ENCODE results near the gene ANKAR. TPM values are rescaled to one million over a fixed set of nuclear protein-coding genes. Genes with fewer than 3 reads are reported as not detected.
A peak's percentile ranks its signal among the peaks of the same experiment; 100 is the strongest.
"Not testable (repeated sequence)": the region's sequence is repeated elsewhere in the genome, so short reads cannot be mapped to it uniquely, and the experiment has no call there.

ANKAR gene
- total RNA-seq, 2 donors from 2014 or later = 4.2 to 4.4 TPM

DNA sequence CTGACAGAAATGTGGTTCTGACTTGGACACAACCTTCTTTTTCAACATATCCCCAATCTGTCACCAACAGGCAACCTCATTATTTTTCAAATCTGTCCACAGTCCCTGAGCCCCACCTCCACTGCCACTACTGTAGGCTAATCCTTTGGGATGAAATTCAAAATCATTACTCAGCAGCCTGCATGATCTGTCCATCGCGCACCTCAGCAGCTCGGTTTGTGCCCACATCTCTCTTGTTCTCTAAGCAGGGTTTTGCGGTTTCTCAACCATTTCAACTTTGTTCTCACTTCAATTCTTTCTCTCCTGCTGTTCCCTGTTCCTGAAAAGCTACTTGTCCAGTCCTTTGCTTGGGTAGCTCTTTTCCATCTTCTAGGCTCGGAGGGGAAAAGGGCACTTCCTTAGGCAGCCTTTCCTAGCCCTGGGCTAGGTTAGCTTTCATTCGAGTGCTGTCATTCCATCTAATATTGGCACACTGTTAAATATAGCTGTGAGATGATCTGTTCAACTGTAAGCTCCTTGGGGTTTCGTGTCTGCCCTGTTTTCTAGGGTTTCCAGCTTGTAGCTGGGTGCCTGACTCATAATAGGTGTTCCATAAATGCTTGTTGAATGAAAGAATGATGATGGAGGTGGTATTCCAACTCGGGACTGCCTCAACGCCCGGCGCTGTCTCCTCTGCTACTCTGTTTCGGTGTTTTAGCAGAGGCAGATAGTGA lies 653 bp upstream of the ANKAR start:
- Mint-ChIP-seq H3K27ac (peak overlapping the region; percentile 98), H3K36me3 (ENCODE audit: low read depth) (peaks cover 53% of the 10 kb centered on the region), H3K4me1 (peaks cover 21% of the 10 kb centered on the region), H3K4me3 (peak overlapping the region; percentile 95), H3K9me3 (peaks cover 6% of the 10 kb centered on the region), H3K27me3 (no peaks in the 10 kb centered on the region)
- peak; percentile 57 for ATAC-seq (replicated peaks)

DNA sequence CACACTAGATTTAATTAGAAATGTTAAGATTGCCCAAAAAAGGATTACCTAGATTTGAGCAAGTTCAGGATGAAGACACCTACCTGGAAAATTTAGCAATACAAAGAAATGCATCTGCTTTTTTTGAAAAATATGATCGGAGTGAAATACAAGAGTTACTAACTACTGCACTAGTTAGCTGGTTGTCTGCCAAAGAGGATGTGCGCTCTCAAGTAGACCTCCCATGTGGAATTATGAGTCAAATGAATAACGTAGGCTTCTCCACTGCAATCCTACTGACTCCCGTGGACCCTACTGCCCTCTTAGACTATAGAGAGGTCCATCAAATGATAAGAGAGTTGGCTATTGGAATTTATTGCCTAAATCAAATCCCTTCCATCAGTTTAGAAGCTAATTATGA lies 2.0 kb downstream of the ANKAR start:
- no peaks in the 10 kb centered on the region for H3K27me3 Mint-ChIP-seq
- peaks cover 7% of the 10 kb centered on the region for H3K9me3 Mint-ChIP-seq
- H3K27ac Mint-ChIP-seq = no peak overlapping the region
- no peak overlapping the region for H3K4me3 Mint-ChIP-seq
- H3K4me1 Mint-ChIP-seq = peaks cover 30% of the 10 kb centered on the region
- ATAC-seq (replicated peaks) = no peak
- peaks cover 32% of the 10 kb centered on the region for H3K36me3 Mint-ChIP-seq (ENCODE audit: low read depth)

DNA sequence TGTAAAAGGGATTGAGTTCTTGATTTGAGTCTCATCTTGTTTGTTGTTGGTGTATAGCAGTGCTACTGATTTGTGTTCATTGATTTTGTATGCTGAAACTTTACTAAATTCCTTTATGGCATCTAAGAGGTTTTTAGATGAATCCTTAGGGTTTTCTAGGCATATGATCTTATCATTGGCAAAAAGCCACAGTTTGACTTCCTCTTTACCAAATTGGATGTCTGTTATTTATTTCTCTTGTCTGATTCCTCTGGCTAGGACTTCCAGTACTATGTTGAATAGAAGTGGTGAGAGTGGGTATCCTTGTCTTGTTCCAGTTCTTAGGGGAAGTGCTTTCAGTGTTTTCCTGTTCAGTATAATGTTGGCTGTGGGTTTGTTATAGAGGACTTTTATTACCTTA lies 4.8 kb downstream of the ANKAR start:
- Mint-ChIP-seq H3K4me3 (no peak overlapping the region), H3K36me3 (ENCODE audit: low read depth) (peaks cover 17% of the 10 kb centered on the region), H3K27ac (no peak overlapping the region), H3K27me3 (no peaks in the 10 kb centered on the region), H3K9me3 (peaks cover 7% of the 10 kb centered on the region), H3K4me1 (peaks cover 14% of the 10 kb centered on the region)
- no peak for ATAC-seq (replicated peaks)

DNA sequence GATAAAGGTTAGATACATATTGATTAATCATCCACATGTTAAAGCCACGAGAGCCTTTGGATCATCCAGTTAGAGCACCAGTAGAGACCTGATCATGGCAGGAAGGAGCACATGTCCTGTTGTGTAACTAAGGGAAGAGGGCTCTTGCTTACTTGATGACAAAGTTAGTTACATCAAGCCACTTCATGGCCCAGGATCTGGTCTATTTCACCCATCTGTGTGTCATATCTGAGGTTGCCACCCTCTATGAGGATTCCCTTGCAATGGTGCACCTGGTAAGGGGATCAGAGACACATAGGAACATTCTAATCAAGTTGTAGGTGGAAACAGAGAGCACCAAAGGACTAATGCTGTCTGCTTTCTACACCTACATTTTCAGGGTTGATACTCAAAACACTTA lies 6.7 kb downstream of the ANKAR start:
- peak overlapping the region; percentile 1 for H3K4me3 Mint-ChIP-seq
- peaks cover 20% of the 10 kb centered on the region for H3K4me1 Mint-ChIP-seq
- H3K27ac Mint-ChIP-seq = no peak overlapping the region
- peaks cover 7% of the 10 kb centered on the region for H3K9me3 Mint-ChIP-seq
- peak; percentile 60 for ATAC-seq (replicated peaks)
- H3K36me3 Mint-ChIP-seq (ENCODE audit: low read depth) = peaks cover 22% of the 10 kb centered on the region
- H3K27me3 Mint-ChIP-seq = no peaks in the 10 kb centered on the region

DNA sequence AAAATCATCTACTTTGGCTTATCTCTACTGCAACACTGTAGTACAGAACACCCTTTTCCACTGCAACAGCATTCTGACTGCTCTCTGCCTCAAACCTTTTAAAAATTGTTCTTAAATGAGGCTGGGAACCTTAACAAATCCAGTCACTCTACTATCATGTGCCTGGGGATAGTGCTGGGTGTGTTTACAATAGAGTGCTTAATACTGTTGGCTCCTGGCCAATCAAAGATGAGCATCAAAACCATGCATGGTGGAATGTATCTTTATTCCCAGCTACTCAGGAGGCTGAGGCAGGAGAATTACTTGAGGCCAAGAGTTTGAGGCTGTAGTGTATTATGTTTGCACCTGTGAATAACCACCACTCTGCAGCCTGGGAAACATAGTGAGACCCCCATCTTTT lies 7.4 kb downstream of the ANKAR start:
- Mint-ChIP-seq H3K36me3 (ENCODE audit: low read depth) (peaks cover 22% of the 10 kb centered on the region), H3K27me3 (no peaks in the 10 kb centered on the region), H3K4me3 (no peak overlapping the region), H3K4me1 (peaks cover 20% of the 10 kb centered on the region), H3K27ac (no peak overlapping the region), H3K9me3 (peaks cover 7% of the 10 kb centered on the region)
- ATAC-seq (replicated peaks) = no peak

DNA sequence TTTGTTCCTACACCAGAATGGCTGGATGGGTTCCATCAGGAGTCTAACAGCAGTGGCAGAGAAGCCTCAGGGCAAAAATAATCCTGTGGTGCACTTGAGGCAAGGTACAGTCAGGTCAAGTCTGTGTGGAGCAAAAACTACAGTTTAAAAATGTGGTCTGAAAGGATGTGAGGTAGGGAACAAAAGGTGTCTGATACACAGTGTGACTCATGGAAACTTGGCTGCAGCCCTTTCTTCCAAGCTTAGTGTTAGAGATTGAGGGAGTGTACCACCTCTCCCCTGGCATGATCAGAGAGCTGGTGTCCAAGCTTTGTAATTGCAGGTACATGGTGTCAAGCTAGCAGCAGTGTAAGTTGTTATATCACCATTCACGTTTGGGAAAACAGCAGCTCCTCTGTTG lies 8.9 kb downstream of the ANKAR start:
- peak; percentile 82 for ATAC-seq (replicated peaks)
- peaks cover 20% of the 10 kb centered on the region for H3K4me1 Mint-ChIP-seq
- H3K27me3 Mint-ChIP-seq = no peaks in the 10 kb centered on the region
- H3K9me3 Mint-ChIP-seq = peaks cover 5% of the 10 kb centered on the region
- peaks cover 10% of the 10 kb centered on the region for H3K36me3 Mint-ChIP-seq (ENCODE audit: low read depth)
- no peak overlapping the region for H3K4me3 Mint-ChIP-seq
- no peak overlapping the region for H3K27ac Mint-ChIP-seq

DNA sequence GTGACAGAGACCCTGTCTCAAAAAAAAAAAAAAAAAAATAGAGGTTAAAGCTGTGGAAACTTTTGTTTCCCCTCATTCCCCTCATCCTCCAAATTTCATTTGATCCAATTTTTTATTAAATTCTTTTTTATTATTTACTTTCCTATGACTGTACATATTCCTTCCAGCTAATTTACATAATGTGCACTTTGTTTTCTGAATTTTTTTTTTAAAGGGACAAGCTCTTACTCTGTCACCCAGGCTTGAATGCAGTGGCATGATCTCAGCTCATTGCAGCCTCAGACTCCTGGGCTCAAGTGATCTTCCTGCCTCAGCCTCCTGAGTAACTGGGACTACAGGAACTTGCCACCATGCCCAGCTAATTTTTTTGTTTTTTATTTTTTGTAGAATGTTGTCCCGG lies 10.3 kb downstream of the ANKAR start:
- H3K27ac Mint-ChIP-seq = no peak overlapping the region
- H3K36me3 Mint-ChIP-seq (ENCODE audit: low read depth) = peaks cover 5% of the 10 kb centered on the region
- no peaks in the 10 kb centered on the region for H3K27me3 Mint-ChIP-seq
- no peak for ATAC-seq (replicated peaks)
- no peaks in the 10 kb centered on the region for H3K9me3 Mint-ChIP-seq
- H3K4me1 Mint-ChIP-seq = peaks cover 14% of the 10 kb centered on the region
- no peak overlapping the region for H3K4me3 Mint-ChIP-seq

DNA sequence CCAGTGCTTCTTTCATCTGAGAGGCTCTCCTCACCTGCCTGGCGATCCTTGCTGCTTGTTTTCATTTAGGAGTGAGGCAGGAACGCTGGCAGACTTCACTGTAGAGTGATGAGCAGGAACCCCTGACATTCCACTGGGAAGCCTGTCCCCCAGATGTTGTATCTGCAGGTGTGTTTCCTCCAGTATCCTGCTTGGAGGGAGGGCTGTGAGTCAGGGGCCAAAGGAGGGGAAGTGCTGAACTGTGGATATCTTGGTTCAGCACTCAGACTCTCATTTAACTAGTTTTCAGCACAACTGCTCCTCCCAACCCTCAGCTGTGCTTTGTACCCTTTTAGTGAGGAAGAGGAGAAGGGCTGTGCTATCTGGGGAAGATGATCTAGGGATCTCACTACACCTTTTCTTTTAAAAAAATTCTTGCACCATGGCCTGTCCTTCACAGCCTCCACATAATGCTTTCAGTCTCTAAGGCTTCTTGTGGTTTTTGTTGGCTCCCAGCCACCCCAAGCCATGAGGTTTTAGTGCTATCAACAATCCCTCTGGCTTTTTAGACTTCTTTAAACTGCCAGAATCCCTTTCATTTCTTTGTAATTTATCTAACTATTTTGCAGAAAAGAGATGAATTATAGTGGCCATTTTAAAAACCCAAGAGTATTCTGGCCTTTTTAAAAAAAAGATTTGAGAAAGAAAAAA lies 11.2 kb downstream of the ANKAR start:
- H3K9me3 Mint-ChIP-seq = no peaks in the 10 kb centered on the region
- H3K36me3 Mint-ChIP-seq (ENCODE audit: low read depth) = peaks cover 11% of the 10 kb centered on the region
- no peak for ATAC-seq (replicated peaks)
- H3K4me3 Mint-ChIP-seq = no peak overlapping the region
- no peaks in the 10 kb centered on the region for H3K27me3 Mint-ChIP-seq
- H3K4me1 Mint-ChIP-seq = peaks cover 6% of the 10 kb centered on the region
- no peak overlapping the region for H3K27ac Mint-ChIP-seq

DNA sequence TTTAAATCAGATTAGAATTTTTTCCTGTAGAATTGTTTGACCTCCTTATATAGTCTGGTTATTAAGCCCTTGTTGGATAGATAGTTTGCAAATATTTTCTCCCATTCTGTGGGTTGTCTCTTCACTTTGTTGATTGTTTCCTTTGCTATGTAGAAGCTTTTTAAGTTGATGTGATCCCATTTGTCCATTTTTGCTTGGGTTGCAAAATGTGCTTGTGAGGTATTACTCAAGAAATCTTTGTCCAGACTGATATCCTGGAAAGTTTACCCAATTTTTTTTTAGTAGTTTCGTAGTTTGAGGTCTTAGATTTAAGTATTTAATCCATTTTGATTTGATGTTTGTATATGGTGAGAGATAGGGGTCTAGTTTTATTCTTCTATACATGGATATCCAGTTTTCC lies 13.3 kb downstream of the ANKAR start:
- not testable (repeated sequence) for ATAC-seq (replicated peaks); H3K9me3 Mint-ChIP-seq; H3K4me3 Mint-ChIP-seq; H3K4me1 Mint-ChIP-seq; H3K27me3 Mint-ChIP-seq; H3K27ac Mint-ChIP-seq
- peaks cover 11% of the 10 kb centered on the region for H3K36me3 Mint-ChIP-seq (ENCODE audit: low read depth)

DNA sequence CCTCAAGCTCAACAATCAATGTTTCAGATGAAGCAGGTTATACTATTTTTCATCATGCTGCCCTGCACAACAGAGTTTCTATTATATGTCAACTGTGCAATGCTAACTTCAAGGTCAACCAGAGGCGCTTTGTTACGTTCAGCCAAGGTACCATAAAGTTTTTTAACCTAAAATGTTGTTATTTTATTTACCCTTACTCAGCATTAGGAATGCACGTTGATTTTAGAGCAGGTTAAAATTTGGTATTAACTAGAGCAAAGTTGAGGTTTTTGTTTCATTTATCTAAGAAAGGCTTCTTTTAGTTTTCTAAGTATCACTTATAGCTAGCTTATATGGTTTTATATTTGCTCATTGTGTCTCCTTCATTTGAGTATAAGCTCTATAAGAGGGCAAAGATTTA lies 21.8 kb downstream of the ANKAR start:
- Mint-ChIP-seq H3K27me3 (no peaks in the 10 kb centered on the region), H3K9me3 (no peaks in the 10 kb centered on the region), H3K4me1 (no peaks in the 10 kb centered on the region), H3K27ac (no peak overlapping the region), H3K36me3 (ENCODE audit: low read depth) (no peaks in the 10 kb centered on the region), H3K4me3 (no peak overlapping the region)
- no peak for ATAC-seq (replicated peaks)

DNA sequence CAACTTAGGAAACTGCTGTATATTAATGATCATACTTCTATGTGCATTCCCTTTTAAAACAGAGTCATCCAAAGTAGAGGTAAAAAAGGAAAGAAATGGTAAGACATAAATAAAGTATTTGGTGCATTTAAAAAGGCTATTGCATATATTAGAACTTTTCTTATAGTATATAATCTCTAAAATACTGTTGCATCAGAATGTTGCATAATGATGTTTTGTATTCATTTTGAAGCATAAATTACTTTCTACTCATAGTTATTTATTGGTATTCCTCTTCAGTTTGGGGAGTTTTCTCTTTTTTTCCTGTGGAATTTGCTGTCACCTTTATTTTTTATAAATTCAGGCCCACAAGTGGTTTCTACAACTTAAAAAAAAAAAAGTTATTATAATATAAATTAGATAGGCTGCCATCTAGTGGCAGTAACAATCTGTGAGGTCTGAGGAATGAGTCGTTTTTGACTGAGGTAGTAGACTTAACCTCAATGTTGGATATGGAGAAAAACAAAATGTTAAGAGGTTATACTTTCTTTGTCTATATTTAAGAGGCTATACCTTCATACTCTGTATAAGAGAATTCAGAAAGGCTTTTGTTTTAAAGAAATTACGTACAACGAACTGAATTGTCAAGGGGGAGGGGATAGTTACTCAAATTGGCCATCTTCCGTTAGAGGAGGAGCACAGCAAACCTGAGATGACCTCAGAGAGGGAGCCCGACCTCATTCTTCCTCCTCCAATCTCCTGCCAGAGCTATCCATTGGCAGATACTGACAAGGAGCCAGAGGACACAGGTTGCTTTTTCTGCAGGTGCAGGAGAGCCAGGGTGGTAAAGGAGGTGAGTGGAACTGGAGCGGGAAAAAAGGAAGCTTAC lies 23.8 kb downstream of the ANKAR start:
- H3K27ac Mint-ChIP-seq = peak overlapping the region; percentile 69
- peak; percentile 60 for ATAC-seq (replicated peaks)

DNA sequence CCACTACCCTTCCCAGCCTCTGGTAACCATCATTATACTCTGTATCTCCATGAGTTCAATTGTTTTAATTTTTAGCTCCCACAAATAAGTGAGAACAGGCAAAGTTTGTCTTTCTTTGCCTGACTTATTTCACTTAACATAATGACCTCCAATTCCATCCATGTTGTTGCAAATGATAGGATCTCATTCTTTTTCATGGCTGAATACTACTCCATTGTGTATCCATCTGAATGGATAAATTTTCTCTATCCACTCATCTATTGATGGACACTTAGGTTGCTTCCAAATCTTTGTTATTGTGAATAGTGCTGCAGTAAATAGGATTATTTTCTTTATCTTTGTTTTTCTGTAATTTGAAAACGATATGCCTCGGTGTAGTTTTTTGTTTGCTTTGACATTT lies 26.2 kb downstream of the ANKAR start:
- no peaks in the 10 kb centered on the region for H3K36me3 Mint-ChIP-seq (ENCODE audit: low read depth)
- no peaks in the 10 kb centered on the region for H3K4me1 Mint-ChIP-seq
- no peak for ATAC-seq (replicated peaks)

More for the DNA sequence above, 23.8 kb downstream of the ANKAR start:
- H3K36me3 Mint-ChIP-seq (ENCODE audit: low read depth) = no peaks in the 10 kb centered on the region
- H3K4me1 Mint-ChIP-seq = no peaks in the 10 kb centered on the region
- no peaks in the 10 kb centered on the region for H3K9me3 Mint-ChIP-seq
- no peaks in the 10 kb centered on the region for H3K27me3 Mint-ChIP-seq
- peak overlapping the region; percentile 21 for H3K4me3 Mint-ChIP-seq

DNA sequence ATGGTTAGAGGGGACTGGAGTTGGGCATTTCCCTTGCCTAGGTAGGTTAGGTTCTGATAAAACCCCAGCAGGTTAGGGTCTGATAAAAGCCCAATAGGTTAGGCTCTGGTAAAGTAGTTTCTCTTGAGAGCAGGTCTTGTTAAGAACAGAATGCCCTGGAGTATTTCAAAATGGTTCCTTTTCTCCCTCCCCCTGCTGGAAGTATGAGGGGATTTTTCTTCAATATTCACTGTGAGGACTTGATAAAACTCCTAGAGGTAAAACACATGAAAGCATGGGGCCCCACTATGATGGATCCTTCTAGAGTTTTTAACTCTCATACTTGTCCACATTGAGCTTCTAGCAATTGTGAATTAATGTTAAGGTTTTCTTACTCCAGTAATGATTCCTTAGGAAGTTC lies 27.6 kb downstream of the ANKAR start:
- H3K4me3 Mint-ChIP-seq = no peak overlapping the region
- no peaks in the 10 kb centered on the region for H3K27me3 Mint-ChIP-seq
- no peaks in the 10 kb centered on the region for H3K9me3 Mint-ChIP-seq
- H3K36me3 Mint-ChIP-seq (ENCODE audit: low read depth) = peaks cover 9% of the 10 kb centered on the region
- no peak for ATAC-seq (replicated peaks)
- no peak overlapping the region for H3K27ac Mint-ChIP-seq
- H3K4me1 Mint-ChIP-seq = no peaks in the 10 kb centered on the region

More for the DNA sequence above, 26.2 kb downstream of the ANKAR start:
- Mint-ChIP-seq H3K4me3 (no peak overlapping the region), H3K9me3 (no peaks in the 10 kb centered on the region), H3K27ac (no peak overlapping the region), H3K27me3 (no peaks in the 10 kb centered on the region)

DNA sequence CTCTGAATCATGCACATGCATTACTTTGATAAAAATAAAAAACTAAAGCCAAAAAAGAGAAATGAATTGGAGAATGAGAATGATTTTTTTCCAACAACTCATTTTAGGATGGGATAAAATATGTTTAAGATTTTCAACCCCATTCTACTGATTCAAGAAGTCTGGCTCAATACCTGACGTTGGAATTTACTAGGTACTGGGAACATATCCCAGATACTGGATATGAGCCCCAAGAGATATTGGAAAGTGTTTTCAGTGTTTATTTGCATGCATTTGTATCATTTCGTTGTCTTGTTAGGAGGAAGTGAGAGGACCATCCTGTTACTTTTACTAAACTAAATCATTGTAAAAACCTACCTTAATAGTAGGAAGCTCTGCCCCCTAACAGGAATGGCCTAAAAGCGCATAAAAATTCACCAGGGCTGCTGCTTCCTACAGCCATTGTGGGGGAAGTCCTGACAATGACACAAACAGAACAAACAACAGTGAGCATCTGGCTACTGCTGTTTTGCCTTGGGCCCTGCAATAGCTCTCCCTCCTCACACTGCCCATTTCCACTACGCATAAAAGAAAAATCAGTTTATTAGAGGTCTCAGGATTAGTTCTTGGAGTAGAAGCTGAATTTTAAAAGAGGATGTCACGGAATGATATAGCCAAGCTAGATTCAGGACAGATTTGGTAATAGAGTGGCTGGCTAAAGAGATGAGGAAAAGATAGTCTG lies 35.2 kb downstream of the ANKAR start:
- no peak for ATAC-seq (replicated peaks)
- no peak overlapping the region for H3K27ac Mint-ChIP-seq
- no peaks in the 10 kb centered on the region for H3K4me1 Mint-ChIP-seq
- no peaks in the 10 kb centered on the region for H3K27me3 Mint-ChIP-seq
- peaks cover 9% of the 10 kb centered on the region for H3K36me3 Mint-ChIP-seq (ENCODE audit: low read depth)
- H3K9me3 Mint-ChIP-seq = no peaks in the 10 kb centered on the region
- no peak overlapping the region for H3K4me3 Mint-ChIP-seq

All from activated T-helper 17 cell treated with anti-CD3 and anti-CD28 coated beads, Interleukin-2, amount 50 U/mL, for 72 hours (primary cell).